ENCODE data around the gene FAM216B.
A peak's percentile ranks its signal among the peaks of the same experiment; 100 is the strongest.

The FAM216B gene

GRCh38 chr13:42836930-42837690 lies 55.7 kb downstream of the FAM216B start:
- DNase-seq, result peak; percentile 86
